A673 (cell line): ENCODE data around the gene TMED6.

Experiments
- CTCF ChIP-seq: fragments of 300-800, 200-600 bp; sonication (generic); conservative IDR thresholded peaks from 2 replicates; pipeline ENCODE4 v1.5.1; 2017; ENCODE audit warnings: low read depth, mild to moderate bottlenecking, antibody characterized with exemption, low read length, moderate library complexity, mixed read lengths
- EZH2 ChIP-seq: fragments of 200-600 bp; sonication (generic); IDR thresholded peaks from 2 replicates; pipeline ENCODE4 v1.6.1; 2017; ENCODE audit warnings: borderline replicate concordance, low read depth, mild to moderate bottlenecking, mixed read lengths, antibody characterized with exemption, low read length; ENCODE audit not compliant: poor library complexity, severe bottlenecking

DNA sequence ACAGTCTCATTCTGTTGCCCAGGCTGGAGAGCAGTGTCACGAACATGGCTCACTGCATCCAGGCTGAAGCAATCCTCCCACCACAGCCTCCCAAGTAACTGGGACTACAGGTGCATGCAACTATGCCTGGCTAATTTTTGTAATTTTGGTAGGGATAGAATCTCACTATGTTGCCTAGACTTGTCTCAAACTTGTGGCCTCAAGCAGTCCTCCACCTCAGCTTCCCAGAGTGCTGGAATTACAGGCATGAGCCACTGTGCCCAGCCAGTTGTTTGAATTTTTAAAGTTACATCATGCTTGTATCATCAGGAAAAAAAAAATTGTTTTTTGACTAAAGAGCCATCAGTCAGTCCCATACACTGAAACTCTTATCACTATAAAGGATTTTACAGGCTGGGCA is 57.5 kb downstream of the TMED6 start:
- no peak for TF ChIP-seq CTCF
- no peak for TF ChIP-seq EZH2
